T-helper 22 cell (primary cell): ENCODE results near the gene ITPR2.
"Not testable (repeated sequence)": the region's sequence is repeated elsewhere in the genome, so short reads cannot be mapped to it uniquely, and the experiment has no call there.

ENCODE experiments used
- DNase-seq: peaks from one replicate; pipeline ENCODE4 v3.0.0-alpha.2; 2020; ENCODE audit warnings: low read depth

Gene ITPR2

DNA sequence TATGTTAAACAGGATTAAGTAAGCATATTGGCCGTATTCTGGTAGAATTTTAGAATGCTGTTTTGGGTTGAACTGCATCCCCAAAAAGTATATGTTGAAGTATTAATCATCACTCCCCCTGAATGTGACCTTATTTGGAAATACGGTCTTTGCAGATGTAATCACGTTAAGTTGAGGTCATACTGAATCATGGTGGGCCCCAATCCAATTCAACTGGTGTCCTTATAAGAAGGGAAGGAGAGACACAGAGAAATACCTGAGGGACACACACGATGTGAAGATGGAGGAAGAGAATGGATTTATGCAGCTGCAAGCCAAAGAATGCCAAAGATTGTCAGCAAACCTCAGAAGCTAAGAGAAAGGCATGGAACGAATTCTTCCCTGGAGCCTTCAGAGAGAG is 268.6 kb downstream of the ITPR2 start:
- DNase-seq: no peak

DNA sequence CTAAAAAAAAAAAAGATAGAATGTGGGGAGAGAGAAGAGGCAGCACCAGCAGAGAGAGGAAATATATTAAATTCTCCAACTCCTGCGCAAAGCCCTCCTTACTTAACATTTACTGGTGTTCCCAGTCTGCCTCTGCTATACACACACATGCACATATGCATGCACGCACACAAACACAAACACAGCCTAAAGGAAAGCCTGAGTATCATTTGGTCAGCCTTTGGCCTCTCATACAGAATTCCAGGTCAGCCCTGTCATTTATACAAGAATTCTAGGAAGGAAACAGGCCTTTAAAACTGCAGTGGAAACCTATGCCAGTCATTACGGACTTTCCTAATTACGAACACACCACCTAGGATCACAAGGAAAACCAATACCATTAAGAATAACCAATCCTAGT is 269.4 kb downstream of the ITPR2 start:
- no peak for DNase-seq

DNA sequence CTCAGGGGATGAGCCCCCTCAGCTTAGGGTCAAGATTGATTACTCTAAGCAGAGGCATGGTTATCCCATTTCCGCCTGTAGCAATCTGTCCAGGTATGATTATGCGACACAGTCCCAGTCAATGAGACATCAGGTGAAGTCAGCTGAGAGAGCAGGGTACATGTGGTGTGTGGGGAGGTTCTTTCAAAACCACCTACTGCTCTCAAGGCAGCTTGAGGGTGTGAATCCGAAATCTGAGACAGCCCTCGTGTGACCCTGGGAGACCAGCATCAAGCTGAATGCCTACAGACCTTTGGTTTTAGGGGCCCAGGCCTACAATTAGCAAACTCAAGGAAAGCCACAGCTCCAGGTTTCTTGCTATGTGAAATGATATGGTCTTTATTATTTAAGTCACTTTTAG is 275.7 kb downstream of the ITPR2 start:
- no peak for DNase-seq

DNA sequence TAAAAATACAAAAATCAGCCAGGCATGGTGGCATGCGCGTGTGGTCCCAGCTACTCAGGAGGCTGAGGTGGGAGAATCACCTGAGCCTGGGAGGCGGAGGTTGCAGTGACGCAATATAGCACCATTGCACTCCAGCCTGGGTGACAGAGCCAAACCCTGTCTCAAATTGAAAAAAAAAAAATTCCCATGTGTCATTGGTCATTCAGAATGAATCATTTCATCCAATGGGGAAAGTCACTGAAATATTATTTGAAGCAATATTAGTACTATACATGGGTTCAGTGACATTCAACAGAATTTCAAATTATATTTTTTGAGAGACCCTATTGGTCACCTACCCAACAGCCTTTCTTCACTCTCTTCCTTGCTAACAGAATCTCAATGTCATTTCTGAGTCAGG is 276.1 kb downstream of the ITPR2 start:
- no peak for DNase-seq

DNA sequence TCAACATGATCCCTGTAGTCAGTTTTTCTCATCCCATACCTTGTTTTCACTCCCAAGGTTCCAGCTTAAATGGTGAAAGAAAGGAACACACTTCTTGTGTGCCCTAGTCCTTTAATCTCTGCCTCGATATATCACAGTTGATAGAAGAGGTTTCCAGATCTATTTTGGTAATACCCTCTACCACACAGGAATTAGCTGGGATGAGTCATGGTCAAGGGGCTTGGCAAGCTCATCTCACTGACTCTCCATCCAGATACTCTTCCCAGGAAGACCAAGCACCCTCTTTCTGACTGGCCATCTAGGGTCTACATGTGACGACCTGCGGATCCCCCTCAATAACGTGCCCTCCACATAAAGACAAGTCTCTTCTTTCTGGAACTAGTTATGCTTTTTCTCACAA is 277.9 kb downstream of the ITPR2 start:
- no peak for DNase-seq

DNA sequence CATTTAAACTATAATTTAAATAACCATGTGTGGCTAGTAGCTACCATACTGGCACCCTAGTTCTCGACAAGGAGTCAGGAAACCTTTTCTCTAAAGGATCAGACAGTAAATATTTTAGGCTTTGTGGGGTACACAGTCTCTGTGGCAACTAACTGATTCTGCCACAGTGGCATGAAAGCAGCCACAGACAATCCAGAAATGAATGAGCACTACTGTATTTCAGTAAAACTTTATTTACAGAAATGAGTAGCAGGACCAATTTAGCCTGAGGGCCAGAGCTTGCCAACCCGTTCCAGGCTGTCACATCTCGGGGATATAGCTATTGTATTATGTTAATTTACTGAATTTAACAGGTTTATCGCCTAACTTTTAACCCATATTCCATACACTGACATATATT is 278.7 kb downstream of the ITPR2 start:
- DNase-seq: no peak

DNA sequence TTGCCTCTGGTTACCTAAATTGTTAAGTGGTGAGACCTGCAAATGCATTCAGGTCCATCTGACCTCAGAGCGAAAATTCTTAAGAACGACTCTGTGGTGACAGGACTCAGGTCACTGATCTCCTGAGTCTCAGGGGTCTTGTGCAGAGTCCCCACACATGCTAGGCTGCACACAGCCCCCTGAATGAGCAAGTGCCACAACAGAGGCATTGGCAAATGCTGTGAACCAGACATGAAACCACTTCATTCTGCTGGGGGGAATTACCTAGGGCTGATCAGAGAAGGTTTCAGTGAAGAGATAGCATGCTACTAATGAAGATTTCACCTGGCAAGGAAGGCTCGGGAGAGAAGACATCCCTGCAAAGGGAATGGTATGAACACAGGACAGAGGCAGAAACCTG is 281.6 kb downstream of the ITPR2 start:
- no peak for DNase-seq

DNA sequence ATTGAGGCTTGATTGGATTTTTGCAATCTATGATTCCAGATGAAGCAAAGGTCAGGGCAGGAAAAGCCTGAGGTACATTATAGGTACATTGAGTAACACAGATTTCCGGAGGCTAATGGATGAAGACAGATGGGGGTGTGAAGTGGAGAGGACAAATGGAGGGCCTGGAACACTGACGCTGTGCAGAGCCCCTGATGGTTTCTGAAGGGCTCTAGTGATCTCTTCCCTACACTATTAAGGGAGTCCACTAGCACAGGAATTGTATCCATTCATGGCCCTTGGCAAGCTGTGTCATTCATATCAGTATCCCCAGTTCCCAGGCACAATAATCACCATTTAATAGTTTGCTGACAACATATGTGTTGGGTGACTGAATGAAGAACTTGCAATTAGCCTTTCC is 284.8 kb downstream of the ITPR2 start:
- DNase-seq: no peak

DNA sequence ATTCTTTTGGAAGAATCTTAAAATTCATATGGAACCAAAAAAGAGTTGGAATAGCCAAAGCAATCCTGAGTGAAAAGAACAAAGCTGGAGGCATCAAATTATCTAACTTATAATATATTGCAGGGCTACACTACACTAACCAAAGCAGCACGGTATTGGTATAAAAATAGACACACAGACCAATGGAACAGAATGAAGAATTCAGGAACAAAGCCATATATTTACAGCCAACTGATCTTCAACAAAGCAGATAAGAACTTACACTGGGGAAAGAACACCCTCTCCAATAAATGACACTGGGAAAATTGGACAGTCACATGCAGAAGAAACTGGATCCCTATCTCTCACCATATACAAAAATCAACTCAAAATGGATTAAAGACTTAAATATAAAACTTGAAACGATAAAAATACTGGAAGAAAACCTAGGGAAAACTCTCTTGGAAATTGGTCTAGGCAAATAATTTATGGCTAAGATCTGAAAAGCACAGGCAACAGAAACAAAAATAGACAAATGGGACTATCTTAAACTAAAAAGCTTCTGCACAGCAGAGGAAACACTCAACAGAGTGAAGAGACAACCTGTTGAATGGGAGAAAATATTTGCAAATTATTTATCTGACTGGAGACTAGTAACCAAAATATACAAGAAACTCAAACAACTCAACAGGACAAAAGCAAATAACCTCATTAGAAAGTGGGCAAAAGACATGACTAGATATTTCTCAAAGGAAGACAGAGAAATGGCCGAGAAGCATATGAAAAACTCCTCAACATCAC is 286.3 kb downstream of the ITPR2 start:
- no peak for DNase-seq

DNA sequence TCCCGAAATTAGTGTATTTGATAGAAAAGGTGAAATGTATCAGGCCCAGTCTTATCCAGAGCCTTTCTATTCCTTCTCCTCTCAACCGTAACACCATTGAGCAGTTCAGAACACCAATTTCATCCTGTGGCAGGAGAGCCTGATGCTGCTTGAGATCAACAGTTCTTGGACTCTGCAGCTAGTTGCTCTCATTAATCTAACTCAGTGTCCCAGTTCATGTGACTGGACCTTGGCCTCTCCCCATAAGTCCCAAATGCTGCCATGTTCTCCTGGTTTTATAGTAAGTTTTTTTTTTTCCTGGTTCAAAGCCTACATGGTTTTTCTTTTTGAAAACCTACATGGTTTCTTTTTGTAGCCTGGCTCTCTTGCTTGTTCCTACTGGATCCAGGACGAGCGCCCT is 293.9 kb downstream of the ITPR2 start:
- DNase-seq: no peak

DNA sequence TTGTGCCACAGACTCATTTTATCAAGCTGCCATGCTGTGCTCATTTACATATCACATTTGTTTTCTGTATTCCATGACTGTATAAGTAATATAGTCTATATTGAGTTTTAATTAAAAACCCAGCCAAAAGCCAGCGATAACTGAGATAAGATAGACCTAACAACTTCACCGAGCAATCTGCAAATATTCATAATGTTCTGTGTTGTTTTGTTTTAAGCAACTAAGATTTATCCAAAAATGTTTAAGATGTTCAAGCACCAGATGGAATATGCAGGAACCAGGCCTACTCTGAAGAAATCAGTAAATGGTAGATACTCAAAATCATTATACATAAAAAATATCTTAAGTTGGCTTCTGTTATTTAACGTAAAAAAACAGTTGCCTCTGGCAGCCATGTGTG is 295.3 kb downstream of the ITPR2 start:
- DNase-seq: no peak

DNA sequence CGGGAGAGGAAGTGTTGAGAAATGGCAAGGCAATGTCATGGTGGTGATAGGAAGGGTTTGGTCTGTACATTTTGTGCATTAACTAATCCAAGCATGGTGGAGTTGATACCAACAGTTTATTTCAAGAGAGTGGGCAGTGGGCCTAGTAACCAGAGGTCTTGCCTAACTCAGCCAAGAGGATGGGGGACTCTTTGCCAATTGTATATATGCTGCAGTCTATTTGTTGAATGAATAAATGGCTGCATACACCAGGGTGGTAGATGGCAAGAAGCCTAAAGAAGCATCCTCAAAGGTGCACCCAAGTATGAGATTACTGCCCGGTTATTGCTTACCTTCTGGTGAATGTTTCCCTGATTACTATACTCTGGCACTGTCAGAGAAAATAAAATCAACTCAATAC is 295.9 kb downstream of the ITPR2 start:
- no peak for DNase-seq

DNA sequence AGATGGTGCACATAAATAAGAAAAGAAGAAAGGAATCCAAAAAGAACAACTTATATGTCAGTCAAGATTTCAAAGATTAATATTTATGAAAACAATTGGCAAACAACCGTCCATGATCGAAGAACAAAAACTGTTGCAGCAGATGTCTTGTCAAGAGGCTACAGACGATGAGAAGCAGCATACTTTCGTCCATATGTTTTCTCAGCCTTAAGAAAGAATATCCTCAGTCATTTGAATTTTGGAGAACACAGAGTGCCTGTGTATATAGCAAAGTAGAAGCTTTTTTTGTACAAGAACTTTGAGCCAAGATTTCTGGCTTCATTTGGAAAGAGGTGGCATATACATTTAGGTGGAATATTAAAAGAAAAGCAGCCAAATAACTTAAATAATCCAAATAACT is 297.2 kb downstream of the ITPR2 start:
- no peak for DNase-seq

DNA sequence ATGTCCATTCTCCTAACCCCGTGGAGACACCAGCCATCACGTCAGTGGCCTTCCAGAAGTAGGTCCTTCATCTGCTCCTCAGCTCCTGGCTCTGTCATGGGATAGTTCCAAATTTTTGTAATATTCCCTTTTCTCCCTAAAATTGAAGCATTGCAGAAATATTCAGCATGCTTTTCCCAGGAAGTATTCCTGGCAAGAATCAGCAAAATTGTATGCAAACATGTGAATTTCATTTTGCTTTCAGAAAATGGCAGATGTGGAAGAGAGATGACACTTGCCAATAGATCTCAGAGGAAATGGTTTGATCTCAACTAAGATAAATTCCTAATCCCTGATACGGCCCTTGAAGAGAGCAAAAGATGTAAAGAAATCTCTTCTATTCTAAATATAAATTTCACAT is 298.9 kb downstream of the ITPR2 start:
- DNase-seq: no peak

DNA sequence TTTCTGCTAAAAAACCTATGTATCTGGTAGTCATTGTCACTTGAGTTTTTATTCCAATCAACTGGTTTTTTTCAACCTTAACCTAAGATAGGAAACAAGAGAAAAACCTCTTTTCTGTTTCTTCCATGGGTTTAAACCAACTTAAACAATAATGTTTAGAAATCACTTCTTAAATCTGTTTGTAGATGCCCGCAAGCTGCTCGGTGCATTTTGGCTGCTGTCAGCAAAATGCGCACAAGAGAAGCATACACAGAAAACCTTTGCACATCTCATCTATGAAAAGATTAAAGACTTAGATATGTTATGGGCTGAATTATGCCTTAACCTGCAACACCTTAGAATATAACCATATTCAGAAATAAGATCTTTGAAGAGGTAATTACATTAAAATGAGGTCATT is 299.8 kb downstream of the ITPR2 start:
- DNase-seq: no peak

DNA sequence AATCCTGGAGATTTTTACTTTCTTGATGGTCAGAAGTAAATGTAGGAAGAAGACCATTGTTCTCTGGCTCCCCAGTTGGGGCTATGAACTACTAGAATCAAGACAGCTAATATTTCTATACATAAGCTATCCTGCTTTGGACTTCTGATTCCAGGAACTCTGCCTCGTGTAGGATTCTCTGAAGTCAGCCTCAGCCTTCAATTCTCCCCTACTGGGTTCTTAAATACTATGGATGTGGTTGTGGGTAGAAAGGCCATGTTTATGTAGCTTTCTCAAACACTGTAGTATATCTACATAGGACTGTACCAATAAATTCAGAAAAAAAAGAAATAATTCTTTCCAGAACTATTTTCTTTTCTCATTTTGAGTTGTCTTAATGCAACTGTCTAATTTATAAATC is 302.5 kb downstream of the ITPR2 start:
- DNase-seq: no peak

DNA sequence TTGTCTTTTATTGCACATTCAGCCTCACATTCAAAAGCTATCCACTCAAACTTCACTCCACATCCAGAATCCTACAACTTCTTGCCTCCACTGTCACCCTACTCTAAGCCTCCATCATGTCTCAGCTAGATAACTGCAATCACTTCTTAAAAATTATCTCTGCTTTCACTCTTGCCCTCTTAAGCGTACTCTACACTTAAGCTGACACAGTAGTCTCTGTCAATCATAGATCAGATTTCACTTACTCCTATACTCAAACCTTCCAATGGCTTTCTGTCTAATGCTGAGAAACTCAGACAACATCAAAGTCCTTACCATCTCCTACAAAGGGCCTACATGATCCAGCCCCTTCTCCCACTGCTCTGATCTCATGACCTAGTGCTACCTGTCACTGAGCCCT is 304.1 kb downstream of the ITPR2 start:
- no peak for DNase-seq

DNA sequence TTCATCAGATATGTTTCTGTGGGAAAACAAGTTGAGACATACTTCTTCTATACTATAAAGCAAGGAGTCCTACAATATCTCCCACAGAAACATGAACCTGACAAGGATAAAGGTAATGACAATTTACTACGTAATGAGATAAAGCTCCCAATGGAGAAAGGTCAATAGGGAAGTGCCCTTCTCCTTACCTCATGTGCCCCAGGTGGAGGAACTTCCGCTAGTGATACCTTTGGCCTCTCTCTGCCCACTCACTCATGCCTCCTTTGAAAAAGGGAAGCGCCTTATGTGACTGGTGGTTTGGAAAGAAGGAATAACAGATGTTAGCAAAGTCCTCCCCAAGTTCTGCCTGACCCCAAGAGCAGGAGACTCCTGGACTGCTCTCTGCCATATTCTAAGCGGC is 305.3 kb downstream of the ITPR2 start:
- DNase-seq: no peak

DNA sequence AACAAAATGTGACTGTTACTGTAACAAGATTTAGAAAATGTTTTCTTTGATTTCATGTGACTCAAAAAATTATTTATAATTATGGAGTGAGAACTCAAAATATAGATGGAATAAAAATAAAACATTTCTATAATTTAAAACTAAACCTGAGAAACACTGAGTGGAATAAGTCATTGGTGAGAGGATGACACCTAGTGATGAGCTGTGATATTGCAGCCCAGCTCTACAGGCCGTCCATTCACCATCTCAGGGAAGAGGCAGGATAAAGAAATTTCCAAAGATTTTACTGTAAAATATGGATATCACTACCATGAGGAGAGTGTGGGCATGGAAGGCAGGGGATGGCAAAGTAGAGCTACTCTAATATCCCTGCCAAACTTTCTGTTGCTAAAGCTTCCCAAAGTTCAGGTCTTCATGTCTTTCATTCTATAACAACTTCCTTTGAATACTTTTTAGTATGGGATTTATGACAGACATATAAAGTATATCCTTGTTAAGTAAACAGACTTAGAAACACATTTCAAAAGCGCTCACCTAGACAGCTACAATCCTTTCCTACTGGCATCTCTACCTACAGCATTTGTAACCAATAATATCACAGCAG is 308.0 kb downstream of the ITPR2 start:
- no peak for DNase-seq

DNA sequence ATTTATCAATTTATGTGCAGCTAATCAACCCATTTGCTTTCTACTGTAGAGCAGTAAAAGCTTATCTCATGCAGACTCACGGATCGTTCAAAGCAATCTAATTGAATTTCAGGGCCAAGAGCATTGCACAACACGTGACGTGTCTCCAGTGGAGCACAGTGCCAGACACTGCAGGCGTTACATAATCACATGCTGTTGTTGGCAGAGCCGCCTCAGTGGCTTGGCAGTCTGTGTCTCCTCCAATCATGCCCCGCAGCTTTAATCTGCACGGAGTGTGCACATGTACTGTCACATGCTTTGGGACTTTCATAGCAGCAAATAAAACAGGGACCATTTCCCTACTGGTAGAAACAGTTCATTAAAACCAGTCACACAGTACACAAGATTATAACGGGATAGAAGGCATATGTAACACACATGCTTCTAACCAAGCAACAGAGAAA is 309.3 kb downstream of the ITPR2 start:
- DNase-seq: no peak

DNA sequence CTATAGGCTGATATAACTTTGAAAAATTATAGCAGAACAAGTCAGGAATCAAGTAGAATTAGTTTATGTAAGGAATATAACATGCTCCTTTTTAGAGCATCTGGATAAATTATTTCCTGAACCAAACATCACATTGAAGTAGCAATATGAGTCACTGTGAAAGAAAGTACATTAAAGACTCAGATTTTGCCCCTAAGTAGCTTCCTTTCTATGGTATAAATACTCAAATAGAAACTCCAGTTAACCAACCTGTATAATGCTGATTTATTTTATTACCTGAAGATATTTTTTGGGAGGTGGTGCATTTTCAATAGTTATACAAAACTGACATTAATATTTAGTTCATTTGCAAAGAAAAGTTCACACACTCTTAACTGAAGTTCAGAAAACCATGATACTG is 312.1 kb downstream of the ITPR2 start:
- DNase-seq: no peak

DNA sequence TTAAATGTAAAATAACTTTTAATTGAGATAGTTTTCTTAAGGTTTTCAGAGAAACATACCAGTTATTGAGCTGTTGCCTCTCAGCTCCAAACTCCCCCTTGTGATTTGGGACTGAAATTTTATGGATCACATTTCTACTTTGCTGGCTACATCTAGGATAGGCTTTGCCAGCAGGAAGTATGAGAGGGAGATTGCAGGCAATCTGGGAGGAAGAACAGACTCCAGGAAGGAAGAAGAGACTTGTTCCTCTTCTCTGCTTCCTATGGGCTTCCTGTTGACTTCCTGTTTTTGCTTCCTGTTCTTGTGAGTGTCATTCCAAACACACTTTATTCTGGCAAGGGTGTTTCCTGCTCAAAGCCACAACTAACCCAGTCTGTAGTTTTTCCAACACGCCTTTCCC is 312.9 kb downstream of the ITPR2 start:
- no peak for DNase-seq

DNA sequence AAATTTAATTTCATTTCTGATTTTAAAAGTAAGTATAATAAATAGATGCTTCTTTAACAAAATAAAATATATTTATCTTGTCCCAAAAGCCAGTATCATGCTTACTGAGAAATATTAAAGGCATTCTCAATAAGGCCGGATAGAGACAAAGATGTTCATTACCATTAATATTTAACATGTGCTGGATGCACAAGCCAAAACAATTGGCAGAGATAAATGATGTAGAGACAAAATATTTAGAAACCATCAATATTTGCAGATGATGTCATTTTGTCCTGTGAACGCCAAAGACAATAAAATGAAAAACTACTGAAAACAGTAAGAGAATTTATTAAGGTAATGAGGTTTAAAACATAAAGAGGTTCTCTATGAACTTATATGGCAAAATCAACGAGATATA is 313.5 kb downstream of the ITPR2 start:
- no peak for DNase-seq

DNA sequence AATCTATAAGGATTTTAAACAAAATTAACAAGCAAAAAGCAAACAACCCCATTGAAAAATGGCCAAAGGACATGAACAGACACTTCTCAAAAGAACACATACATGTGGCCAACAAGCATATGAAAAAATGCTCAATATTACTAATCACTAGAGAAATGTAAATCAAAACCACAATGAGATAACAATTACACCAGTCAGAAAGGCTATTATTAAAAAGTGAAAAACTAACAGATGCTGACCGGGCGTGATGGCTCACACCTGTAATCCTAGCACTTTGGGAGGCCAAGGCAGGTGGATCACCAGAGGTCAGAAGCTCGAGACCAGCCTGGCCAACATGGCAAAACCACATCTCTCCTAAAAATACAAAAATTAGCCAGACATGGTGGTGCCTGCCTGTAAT is 315.7 kb downstream of the ITPR2 start:
- DNase-seq: not testable (repeated sequence)
